Mononuclear cell (primary cell): ENCODE measurements around the gene TESMIN. TPM values are rescaled to one million over a fixed set of nuclear protein-coding genes. Genes with fewer than 3 reads are reported as not detected.

Source experiments
- H3K27me3 ChIP-seq: 2 replicates; pipeline ENCODE4 v1.6.0; 2011; ENCODE audit warnings: low read length, control low read depth; ENCODE audit not compliant: insufficient read depth
- H3K4me1 ChIP-seq: 2 replicates; pipeline ENCODE4 v1.5.1; 2011; ENCODE audit warnings: mild to moderate bottlenecking, low read length, control low read depth; ENCODE audit not compliant: insufficient read depth
- H3K4me3 ChIP-seq: 2 replicates; pipeline ENCODE4 v1.5.1; 2011; ENCODE audit warnings: mild to moderate bottlenecking, low read length, moderate library complexity
- H3K9me3 ChIP-seq: 2 replicates; pipeline ENCODE4 v1.5.1; 2011; ENCODE audit warnings: low read depth, mild to moderate bottlenecking, control low read depth, low read length
- total RNA-seq: library from RNA; depleted of rRNA; stranded (reverse); fragments of >200 nt; gene quantifications from one replicate; pipeline ENCODE4 v1.2.3, GENCODE V29; 2012

The TESMIN gene
- total RNA-seq, 1 donor: 1.4 TPM

DNA sequence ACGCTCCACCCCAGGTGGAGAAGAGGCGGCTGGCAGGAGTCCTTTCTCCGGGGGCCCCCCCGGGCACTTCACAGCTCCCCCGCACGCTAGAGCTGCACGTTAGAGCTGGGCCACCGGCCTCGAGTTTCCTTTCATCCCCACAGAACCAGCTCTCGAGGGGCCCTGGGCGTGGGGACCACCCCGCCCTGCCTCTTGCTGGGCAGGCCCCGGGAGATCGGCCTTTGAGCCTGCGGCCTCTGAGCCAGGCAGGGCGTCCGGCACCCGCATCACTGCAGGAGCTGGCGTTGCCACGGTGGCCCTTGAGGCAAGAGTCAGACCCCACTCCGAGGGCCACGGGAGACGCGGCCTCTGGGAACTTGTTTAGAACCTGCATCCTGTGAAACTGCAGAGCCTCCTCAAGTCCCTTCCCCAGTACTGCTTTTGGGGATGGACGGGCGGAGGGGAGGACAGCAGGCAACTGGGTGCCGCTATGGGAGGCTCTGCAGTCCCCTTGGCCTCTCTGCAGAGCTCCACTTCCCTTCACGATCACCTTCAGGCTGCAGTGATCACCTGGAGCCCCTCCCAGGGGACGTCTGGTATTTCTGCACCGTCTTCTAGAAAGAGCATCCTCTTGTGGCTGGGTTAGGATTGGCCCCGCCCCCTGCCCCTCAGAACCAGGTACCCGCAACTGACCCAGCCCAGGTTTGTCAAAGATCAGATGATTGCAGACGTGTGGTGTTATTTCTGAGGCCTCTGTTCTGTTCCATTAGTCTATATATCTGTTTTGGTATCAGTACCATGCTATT lies 80.9 kb downstream of the TESMIN start:
- Histone ChIP-seq H3K4me3 (no peak overlapping the region), H3K9me3 (no peaks in the 10 kb centered on the region), H3K27me3 (no peaks in the 10 kb centered on the region), H3K4me1 (no peaks in the 10 kb centered on the region)

DNA sequence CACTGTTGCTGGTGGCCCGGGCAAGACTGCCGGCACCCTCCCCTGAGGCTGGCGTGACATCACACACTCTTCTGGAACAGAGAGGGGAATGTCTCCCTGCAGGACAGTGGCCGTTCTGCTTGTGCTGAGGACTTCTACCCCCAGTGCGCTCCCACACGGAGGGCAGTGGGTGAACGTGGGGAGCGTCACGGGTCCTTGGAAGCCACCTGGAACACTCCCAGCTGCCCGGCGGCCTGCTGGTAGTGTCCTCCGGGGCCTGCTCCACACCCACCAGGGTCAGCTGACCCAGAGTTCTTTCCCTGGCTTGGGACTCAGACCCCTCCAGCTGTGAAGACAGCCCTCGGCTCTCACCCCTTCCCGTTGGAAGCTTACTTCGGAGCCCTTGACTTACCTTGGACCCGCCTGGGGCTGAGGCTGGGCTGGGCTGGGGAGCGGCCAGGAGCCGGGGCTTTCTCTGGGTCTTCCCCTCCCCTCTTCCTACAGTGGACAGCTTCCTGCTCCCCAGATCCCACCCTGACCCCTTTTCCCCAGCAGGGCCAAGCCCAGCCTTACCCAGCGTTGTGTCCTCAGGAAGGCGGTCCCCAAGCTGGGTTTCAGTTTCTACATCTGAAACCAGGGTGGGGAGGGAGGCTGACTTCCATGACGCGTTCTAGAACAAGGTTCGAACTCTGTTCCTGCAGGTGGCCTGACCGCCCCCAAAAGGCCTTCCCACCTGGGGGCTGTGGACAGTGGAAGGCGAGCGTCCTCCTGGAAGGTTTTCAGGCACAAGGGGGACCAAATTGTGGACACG lies 81.8 kb downstream of the TESMIN start:
- no peak overlapping the region for H3K4me3 ChIP-seq
- no peaks in the 10 kb centered on the region for H3K9me3 ChIP-seq
- H3K27me3 ChIP-seq: no peaks in the 10 kb centered on the region
- no peaks in the 10 kb centered on the region for H3K4me1 ChIP-seq

DNA sequence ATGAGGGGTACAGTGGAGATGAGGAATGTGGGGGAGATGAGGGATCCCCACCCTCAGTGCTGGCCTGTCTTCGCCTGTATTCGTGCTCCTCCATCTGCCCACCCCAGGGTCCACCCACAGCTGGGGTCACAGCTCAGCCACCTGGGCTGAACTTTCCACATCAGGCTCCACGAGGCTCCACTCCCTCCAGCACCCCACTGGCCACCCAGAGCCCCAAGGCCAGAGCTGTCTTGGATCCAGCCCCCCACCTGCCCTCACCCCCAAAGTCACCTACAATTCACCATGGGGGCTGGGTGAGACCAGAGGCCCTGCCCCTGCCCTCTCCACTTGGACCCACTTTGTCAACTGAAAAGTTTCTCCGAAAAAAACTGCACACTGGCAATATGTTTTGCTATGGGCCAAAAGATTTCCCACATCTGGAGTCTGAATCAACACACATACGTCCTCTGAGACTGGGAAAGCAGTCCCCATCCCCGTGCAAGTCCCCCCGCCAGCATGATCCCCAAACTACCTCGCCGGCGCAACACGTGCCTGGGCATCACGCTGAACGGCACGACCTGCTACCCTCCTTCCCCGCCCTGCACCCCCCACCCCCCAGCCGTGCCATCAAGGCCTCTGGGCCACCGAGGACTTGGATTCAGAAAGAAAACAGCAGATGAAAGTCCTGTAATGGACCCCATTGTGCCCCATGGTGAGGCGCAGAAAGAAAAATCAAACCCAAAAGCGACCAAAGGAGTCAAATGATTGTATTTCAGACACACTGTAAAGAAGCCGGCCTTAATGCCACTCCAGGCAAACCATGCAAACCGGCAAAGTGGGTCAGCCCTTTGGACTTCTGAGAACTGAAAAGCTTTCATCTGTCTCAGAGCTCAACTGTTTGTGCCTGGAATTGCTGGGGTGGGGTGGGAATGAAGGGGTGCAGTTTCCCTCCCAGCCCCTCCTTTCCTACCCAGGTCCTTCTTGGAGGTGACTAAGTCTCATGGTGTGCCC lies 83.5 kb downstream of the TESMIN start:
- H3K4me1 ChIP-seq: no peaks in the 10 kb centered on the region
- no peaks in the 10 kb centered on the region for H3K27me3 ChIP-seq
- H3K9me3 ChIP-seq: no peaks in the 10 kb centered on the region
- no peak overlapping the region for H3K4me3 ChIP-seq

DNA sequence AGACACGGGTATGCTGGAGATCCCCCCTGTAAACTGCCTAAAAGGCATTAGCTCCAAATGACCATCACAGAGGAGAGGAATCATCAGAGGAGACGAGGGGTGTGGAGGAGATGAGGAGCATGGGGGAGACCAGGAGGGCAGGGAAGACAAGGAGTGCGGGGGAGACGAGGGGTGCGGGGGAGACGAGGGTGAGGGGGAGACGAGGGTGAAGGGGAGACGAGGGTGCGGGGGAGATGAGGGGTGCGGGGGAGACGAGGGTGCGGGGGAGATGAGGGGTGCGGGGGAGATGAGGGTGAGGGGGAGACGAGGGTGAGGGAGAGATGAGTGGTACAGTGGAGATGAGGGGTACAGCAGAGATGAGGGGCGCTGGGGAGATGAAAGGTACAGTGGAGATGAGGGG lies 84.5 kb downstream of the TESMIN start:
- H3K9me3 ChIP-seq: no peaks in the 10 kb centered on the region
- no peaks in the 10 kb centered on the region for H3K4me1 ChIP-seq
- H3K4me3 ChIP-seq: no peak overlapping the region
- no peaks in the 10 kb centered on the region for H3K27me3 ChIP-seq

DNA sequence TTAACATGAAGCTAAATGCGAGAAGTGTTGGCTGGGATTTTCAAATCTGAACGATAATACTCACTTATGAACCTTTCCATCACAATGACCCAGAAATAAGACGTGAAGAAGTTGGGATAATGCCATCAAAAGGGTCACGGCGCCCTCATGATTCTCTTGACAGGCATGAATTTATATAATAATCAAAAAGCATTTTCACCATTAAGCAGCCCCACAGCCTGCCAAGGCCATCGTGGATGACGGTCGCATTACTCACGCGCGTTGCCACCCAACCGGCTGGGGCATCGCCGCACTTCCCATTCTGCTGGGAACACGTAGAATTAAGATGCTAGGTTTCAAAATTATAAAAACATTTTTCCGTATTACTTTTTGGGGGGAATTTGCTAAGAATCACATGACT lies 85.9 kb downstream of the TESMIN start:
- H3K4me3 ChIP-seq: no peak overlapping the region
- H3K27me3 ChIP-seq: no peaks in the 10 kb centered on the region
- H3K9me3 ChIP-seq: no peaks in the 10 kb centered on the region
- no peaks in the 10 kb centered on the region for H3K4me1 ChIP-seq

DNA sequence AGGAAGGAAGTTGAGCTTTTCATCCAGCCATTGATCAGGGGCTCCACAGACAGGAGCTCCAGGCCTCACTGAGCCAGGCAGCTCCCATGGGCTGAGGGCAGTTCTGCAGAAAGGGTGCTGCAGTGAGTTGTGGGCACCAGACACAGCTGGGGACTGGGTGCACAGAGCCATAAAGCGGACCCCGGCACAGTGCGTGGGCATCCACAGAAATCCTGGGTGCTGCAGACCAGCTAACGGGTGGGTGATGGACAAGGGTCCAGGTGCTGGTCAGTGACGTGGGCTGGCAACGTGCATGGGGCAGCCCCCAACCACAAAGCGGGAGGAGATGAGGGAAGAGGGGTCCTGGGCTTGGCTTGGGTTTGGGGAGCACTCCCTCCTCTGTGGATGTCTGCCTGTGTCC lies 86.4 kb downstream of the TESMIN start:
- no peaks in the 10 kb centered on the region for H3K27me3 ChIP-seq

DNA sequence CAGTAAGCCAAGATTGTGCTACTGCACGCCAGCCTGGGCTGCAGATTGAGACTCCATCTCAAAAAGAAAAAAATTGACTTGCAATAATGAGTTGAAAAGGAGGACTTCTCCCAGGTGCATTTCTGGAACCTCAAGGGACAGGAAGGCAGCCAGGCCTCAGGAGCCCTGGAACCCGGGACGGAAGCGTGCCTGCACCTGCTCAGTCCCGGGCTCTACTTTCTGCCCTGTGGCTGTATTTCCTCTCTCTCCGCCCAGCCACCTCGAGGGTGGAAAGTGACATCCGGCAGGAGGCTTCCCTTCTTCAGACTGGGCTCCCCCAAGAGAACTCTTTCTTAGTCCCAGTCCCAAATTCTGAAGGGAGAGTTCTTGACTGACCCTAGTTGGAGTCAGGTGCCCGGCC lies 87.2 kb downstream of the TESMIN start:
- Histone ChIP-seq H3K4me1 (no peaks in the 10 kb centered on the region), H3K27me3 (no peaks in the 10 kb centered on the region), H3K4me3 (no peak overlapping the region), H3K9me3 (no peaks in the 10 kb centered on the region)

More for the DNA sequence above, 86.4 kb downstream of the TESMIN start:
- Histone ChIP-seq H3K4me1 (no peaks in the 10 kb centered on the region), H3K9me3 (no peaks in the 10 kb centered on the region), H3K4me3 (no peak overlapping the region)

DNA sequence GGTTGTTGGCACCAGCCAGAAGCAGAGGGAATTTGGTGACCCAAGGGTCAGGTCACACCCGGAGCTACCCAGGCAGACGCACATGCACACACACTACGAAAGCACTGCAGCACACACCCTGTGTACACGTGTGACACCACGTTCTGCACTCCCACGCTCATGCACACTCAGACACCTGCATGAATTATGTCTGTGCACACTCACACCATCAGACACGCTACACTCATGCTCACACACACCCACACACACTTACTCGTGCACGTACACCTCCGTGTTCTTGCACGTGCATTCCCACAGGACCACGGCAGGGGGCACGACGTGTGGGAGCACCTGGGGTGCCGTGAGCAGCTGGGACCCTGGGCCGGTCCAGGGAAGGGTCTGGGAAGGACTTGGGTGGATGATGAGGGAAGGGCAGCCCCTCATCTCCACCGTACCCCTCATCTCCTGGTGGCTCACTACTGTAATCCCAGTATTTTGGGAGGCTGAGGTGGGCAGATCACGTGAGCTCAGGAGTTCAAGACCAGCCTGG lies 87.8 kb downstream of the TESMIN start:
- Histone ChIP-seq H3K4me1 (no peaks in the 10 kb centered on the region), H3K9me3 (no peaks in the 10 kb centered on the region), H3K27me3 (no peaks in the 10 kb centered on the region), H3K4me3 (no peak overlapping the region)

DNA sequence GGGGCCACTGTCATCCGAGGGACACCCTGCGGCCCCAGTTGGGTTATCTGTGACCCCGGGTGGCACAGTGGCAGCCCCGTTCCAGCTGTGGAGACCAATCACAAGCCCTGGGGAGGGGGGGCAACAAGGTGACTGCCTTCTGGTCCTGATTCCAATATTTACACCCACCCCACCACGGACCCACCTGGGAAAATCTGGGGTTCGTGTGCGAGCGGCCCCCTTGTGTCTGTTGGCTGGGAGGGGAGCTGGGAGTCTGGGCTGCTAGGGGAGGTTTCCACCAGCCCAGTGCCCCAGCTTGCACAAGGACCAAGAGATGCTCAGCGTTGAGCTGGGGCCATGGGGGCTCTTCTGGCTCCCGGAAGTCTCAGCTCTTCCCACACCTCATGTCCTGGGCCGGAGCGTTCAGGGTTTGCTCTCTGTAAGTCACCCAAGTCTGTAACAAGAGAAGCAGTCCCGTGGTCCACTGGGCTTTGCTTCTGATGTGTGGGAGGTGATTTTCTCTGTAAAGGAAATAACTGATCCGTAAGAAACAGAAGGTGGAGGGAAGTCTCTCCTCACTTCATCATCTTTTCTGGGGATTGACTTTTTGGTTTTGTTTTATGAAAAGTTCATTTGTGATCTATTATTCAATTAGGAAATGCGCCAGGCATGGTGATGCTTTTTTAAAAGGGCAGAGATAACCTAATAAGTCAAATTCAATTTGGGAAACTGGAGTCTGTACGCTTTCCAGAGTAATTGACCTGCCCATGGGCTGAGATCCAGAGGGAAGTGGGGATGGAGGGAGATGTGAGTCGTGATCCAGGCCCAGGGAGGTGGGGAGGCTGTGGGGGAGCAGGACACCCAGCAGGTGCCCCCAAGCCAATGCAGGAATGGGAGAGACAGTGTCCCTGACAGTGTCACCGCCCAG lies 89.4 kb downstream of the TESMIN start:
- Histone ChIP-seq H3K9me3 (no peaks in the 10 kb centered on the region), H3K4me1 (no peaks in the 10 kb centered on the region), H3K4me3 (no peak overlapping the region), H3K27me3 (no peaks in the 10 kb centered on the region)

DNA sequence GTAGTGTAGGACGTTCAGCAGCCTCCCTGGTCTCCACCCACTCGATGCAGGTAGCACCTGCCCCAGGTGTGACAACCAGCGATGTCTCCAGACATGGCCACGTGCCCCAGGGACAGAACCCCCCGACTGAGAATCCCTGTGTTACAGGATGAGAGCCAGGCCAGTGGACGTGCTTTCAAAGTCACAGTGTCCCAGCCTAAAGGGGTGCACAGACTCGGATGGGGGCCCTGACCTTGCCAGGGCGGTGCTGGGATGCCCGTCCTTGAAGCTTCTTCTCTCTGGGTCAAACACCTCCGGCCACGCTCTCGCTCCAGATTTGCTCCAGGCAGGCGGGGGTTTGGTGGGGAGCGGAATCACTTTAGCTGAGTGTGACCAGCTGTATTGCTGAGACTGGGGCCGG lies 90.3 kb downstream of the TESMIN start:
- Histone ChIP-seq H3K27me3 (no peaks in the 10 kb centered on the region), H3K4me3 (no peak overlapping the region), H3K4me1 (no peaks in the 10 kb centered on the region), H3K9me3 (no peaks in the 10 kb centered on the region)

DNA sequence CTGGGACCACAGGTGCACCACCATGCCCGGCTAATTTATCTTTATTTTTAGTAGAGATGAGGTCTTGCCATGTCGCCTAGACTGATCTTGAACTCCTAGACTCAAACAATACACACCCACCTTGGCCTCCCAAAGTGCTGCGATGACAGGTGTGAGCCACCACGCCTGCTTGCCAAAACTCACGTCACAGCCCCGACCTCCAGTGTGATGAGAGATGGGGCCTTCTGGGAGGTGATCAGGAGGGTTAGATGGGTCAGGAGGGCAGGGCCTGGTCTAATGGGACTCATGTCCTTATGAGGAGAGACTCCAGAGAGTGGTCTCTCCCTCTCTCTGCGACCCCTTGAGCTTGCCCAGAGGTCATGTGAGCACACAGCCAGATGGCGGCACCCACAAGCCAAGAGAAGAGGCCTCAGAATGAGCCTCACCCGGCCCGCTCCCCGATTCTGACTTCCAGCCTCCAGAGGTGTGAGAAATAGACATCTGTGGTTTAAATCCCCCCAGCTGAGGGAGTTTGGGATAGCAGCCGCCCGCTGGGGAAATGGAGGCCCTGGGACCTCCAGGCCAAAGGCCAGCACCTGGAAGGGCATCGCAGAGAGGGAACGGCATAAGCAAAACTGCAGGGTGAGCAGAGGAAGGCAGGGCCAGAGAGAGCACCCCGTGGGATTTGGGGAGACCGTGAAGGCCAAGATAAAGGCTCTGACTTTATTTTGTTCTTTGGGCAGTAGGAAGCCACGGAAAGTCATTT lies 91.1 kb downstream of the TESMIN start:
- Histone ChIP-seq H3K27me3 (no peaks in the 10 kb centered on the region), H3K9me3 (no peaks in the 10 kb centered on the region), H3K4me3 (no peak overlapping the region), H3K4me1 (no peaks in the 10 kb centered on the region)

DNA sequence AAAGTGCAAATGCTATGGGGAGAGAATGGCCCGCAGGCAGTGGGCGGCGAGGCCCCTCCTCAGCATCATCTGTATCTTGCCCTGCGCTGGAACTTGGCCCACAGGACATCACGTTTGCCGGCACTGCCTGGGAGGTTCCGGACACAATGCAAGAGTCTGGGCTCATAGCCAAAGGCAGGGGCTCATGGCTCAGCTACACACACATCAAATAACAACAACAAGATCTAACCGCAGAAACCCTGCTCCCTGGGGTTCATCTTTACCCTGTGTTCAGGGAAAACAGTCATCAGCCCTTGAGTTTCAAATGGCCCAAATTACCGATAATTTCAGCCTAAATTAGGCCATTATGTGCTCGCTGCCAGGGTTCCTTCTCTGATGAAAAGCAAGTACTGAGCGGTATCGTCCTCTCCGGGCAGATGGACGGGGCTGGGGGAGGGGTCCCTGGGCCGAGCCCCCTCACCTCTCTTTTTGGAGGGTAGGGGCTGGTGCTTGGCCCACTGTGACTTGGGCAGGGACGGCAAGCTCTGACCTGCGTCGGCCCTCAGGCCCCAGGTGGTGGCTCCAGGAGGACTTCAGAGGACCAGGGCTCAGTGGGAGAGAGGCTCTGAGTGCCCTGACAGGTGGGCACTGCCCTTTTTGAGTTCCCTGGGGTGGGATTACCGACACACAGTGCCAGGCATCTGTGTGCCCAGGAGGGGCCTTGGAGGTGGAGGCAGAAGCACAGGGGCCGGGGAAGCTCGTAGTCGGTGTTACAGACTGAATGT lies 92.0 kb downstream of the TESMIN start:
- H3K4me3 ChIP-seq: no peak overlapping the region
- H3K4me1 ChIP-seq: no peaks in the 10 kb centered on the region
- H3K9me3 ChIP-seq: no peaks in the 10 kb centered on the region
- H3K27me3 ChIP-seq: no peaks in the 10 kb centered on the region

DNA sequence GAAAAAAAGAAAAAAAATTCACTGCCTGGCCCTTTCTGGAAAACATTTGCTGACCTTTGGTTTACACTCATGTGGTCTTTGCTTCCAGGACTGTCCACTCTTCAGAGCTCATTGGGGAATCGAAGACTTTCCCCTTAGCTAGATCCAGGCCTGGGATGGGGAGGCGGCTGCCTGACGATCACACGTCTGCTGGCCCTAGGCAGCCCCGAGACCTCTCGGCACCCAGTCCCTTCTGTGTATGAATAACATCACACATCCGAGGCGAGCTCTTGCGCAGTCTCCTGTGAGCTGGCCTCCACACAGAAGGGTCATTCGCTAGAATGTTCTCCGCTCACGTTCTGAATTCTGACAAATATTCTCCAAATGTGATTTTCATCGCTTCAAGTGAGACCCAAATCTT lies 92.7 kb downstream of the TESMIN start:
- H3K4me3 ChIP-seq: no peak overlapping the region
- no peaks in the 10 kb centered on the region for H3K27me3 ChIP-seq
- no peaks in the 10 kb centered on the region for H3K4me1 ChIP-seq
- no peaks in the 10 kb centered on the region for H3K9me3 ChIP-seq
